A673 (cell line): ENCODE measurements around the gene CABLES2.

ENCODE experiments used
- EZH2 ChIP-seq: fragments of 200-600 bp; sonication (generic); IDR thresholded peaks from 2 replicates; pipeline ENCODE4 v1.6.1; 2017; ENCODE audit warnings: borderline replicate concordance, low read depth, mild to moderate bottlenecking, mixed read lengths, antibody characterized with exemption, low read length; ENCODE audit not compliant: poor library complexity, severe bottlenecking
- TF ChIP-seq, protein P1 (sequence below): fragments of 300-800, 200-600 bp; sonication (generic); conservative IDR thresholded peaks from 2 replicates; pipeline ENCODE4 v1.5.1; 2017; ENCODE audit warnings: low read depth, mild to moderate bottlenecking, antibody characterized with exemption, low read length, moderate library complexity, mixed read lengths

DNA sequence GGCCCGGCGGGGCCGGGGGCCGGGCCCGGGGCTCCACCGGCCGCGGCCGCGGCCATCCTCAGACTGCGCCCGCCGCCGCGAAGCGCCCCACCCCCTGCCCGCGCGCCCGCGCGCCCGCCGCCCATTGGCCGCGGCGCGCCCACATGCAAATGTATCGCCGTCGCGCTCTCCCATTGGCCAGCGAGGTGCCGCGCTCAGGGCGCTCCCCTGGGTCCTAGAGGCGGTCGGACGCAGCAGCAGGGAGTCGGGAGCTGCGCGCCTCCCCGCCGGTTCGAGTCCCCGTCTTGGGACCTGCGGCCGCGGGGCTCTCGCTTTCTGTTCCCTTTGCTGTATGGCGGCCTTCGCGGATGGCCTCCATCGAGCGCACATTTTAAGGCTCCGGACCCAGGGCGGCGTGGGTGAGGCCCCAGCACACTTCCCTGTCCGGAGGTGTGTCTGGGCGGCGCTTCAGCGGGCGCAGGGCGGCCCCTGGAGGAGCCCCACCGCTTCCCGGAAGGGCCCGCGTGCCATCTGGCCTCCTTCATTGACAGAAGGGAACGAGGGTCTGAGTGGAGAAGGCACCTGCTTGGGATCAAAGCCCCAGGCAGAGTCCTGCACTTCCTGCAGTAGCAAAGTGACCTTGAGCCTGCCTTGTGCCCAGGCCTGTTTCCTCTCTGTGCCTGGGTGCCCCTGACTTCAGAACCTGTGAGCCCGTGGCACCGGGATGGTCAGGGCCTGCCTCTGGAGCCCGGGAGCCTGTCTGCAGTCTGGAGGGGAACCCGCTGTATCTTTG, at the start of gene CABLES2:
- TF ChIP-seq, protein P1, sequence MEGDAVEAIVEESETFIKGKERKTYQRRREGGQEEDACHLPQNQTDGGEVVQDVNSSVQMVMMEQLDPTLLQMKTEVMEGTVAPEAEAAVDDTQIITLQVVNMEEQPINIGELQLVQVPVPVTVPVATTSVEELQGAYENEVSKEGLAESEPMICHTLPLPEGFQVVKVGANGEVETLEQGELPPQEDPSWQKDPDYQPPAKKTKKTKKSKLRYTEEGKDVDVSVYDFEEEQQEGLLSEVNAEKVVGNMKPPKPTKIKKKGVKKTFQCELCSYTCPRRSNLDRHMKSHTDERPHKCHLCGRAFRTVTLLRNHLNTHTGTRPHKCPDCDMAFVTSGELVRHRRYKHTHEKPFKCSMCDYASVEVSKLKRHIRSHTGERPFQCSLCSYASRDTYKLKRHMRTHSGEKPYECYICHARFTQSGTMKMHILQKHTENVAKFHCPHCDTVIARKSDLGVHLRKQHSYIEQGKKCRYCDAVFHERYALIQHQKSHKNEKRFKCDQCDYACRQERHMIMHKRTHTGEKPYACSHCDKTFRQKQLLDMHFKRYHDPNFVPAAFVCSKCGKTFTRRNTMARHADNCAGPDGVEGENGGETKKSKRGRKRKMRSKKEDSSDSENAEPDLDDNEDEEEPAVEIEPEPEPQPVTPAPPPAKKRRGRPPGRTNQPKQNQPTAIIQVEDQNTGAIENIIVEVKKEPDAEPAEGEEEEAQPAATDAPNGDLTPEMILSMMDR, result no peak
- TF ChIP-seq EZH2, result no peak
